ENCODE data around the gene POTEJ. TPM values are rescaled to one million over a fixed set of nuclear protein-coding genes. Genes with fewer than 3 reads are reported as not detected.
"Not testable (repeated sequence)": the region's sequence is repeated elsewhere in the genome, so short reads cannot be mapped to it uniquely, and the experiment has no call there.

The POTEJ gene
- total RNA-seq, 1 donor from 2014 or later: 0.10 TPM

DNA sequence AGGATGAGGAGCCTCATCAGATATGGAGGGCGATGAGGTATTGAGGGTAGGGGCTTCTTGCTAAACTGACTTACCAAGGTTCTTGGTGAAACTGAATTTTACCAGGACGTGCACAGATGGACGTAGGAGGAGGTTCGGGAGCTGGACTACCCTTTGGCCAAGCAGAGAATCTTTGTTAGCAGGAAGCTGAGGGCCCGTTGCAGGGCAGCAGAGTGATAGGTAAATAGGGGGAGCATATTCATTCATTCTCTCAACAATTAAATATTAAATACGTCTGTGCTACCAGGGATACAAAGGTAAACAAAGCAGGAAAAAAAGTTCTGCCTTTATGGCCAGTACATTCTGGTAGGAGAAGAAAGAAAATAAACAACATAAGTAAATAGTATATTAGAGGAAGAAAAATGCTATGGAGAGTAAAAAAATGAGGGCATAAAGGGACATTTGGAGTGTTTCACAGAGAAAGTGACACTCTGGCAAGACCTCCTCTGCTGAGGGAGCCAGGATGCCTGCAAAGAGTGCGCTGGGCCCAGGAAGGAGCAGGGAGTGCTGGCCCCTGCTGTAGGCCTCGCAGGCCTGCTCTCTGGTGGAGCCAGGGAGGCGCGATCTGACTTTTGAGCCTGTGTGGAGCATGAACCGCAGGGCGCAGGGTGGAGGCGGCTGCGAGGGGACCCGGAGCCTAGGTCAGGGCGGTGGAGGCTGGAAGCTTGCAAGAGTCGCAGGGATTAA lies 2.8 kb upstream of the POTEJ start:
- DNase-seq: not testable (repeated sequence)

DNA sequence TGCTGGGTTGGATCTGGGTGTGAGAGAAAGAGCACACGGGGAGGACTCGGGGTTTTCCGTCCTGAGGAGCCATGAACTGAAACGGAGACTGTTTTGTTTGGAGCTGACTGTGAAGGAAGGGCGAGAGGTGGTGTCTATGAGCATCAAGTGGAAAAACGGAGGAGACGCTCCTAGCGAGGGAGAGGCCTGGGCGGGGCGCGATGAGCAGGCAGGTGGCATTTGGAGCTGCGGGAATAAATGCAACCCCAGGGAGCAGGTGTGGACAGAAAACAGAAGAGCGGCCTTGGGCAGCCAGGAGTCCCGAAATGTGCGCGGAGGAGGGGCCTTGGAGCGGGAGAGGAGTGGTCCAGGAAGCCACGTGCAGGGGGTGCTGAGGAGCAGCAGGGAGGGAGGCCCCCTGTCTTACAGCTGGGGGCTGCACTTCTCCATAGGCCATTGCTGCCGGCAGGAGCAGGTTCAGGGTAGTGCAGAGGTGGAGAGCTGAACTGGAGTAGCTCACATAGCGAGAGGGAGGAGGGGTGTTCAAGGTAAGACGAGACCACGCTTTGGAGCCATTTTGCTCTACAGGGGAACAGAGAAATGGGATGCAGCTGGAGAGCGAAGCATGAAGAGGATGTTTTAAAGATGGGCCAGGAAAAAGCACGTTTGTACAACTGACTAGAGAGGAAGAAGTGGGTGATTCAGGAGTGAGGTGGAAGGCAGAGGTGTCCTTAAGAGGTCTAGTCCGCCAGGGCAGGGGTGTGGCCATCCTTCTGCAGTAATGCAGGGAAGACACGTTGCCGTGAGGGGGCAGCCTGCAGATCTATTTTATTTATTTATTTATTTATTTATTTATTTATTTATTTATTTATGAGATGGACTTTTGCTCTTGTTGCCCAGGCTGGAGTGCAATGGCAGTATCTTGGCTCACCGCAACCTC lies 2.0 kb upstream of the POTEJ start:
- not testable (repeated sequence) for DNase-seq

DNA sequence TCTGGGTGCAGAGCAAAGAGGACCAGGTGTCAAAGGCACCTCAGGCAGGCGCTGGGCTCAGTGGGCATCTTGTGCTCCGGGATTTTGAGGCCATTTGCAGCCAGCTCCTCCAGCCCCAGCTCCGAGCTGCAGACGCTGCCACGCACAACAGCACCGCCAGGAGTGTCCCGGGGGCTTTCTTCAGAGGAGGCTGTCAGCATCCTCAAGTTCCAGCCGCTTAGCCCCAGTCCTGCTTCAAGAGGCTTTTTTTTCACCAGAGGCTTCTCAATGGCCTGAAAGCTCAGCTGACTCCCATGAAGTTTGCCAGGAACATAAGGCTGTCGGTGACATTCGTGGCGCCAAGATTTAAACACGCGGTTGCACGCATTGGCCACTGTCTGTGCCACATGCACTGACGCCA lies 754 bp upstream of the POTEJ start:
- not testable (repeated sequence) for DNase-seq

DNA sequence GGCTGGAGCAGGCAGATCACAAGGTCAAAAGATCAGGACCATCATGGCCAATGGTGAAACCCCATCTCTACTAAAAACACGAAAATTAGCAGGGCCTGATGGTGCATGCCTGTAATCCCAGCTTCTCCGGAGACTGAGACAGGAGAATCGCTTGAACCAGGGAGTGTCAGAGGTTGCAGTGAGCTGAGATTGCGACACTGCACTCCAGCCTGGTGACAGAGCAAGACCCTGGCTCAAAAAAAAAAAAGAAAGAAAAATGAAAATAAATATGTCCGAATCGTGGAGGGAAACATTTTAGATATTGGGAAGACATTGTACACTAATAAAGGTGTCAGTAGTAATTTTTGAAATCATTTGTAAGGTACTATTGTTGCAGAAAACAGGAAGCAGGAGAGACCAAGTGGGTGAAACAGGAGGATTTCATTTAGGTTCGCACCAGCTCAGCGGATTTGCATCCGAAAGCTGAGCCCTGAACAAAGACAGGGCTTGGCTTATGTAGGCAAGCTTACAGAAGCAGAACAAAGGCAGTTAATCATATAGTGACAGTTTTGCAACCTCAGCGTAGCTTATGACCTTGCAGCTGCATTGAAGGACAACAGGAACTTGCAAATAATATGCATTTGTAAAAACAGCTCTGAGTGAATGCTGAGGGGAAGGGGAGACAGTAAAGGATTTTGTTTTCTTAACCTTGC lies 17.7 kb downstream of the POTEJ start:
- DNase-seq: not testable (repeated sequence)

DNA sequence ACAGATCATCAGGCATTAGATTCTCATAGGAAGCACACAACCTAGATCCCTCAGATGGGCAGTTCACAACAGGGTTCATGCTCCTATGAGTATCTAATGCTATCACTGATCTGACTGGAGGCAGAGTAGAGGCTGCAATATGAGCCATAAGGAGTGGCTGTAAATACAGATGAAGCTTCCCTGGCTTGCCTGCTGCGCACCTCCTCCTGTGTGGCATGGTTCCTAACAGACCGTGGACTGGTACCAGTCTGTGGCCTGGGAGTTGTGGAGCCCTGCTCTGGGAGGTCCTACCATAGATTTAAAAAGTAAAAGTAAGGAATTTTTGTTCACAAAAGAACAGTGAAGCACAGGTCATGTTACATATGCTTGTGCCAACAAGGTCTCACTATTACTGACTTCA lies 27.7 kb downstream of the POTEJ start:
- not testable (repeated sequence) for DNase-seq

DNA sequence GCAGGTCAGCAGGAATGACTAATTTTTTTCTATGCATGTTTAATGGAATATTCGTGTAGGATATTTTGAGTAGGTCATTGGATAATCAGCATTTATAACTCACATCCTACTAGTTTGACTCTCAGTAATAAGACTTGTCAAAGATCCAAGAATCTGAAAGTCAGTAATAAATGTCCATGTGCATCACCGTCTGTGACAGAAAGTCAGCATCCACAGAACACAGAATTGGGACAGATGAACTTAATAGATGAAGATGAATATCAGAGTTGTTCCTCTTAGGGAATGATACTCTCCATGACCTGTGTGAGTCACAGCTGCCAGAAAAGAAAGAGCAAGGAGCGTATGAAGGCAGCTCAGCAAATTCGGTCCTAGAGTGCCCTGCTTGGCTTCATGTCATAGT lies 30.4 kb downstream of the POTEJ start:
- DNase-seq: not testable (repeated sequence)

DNA sequence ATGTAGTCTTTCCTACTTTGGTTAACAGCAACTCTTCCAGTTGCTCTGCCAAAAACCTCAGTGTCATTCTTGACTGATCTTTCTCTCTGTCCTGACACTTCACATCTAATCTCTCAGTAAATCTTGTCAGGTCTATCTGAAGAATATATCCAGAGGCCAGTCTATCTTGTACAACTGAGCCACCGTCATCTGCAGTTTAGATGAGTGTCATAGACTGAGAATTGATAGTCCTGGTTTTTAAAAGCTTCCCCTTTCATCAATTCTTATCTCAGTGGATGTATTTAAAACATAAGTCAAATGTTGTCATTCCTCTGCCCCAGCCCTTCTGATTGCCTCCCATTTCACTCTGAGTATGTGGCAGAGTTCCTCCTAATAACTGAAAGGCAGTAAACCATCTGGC lies 38.0 kb downstream of the POTEJ start:
- DNase-seq: not testable (repeated sequence)

DNA sequence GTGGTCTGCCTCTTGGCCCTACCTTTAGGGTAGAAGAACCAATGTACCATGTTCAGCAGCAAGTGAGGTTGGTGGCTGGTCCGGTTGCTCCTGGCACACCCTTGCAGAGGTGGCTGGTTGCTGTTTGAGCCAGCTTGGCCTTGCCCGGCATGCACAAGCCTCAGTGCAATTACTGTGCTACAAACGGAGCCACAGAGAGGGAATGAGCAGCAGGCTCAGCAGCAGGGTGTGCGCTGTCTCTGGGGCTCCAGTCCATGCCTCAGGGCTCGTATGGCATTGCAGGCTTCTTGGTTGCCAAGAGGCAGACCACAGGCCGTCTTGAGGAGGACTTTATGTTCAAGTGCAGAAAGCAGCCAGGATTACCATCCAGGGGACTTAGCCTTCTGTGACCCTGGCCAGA lies 53.3 kb downstream of the POTEJ start:
- DNase-seq: not testable (repeated sequence)

DNA sequence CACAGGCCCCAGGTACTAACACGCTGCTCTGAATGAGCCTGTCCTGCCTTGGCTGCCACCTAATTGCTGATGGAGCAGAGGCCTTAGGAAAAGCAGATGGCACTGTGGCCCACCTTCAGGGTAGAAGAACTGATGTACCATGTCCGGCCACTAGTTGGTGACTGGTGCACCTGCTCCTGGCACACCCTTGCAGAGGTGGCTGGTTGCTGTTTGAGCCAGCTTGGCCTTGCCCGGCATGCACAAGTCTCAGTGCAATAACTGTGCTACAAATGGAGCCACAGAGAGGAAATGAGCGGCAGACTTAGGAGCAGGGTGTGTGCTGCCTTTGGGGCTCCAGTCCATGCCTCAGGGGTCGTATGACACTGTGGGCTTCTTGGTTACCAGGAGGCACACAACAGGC lies 54.4 kb downstream of the POTEJ start:
- DNase-seq: not testable (repeated sequence)

DNA sequence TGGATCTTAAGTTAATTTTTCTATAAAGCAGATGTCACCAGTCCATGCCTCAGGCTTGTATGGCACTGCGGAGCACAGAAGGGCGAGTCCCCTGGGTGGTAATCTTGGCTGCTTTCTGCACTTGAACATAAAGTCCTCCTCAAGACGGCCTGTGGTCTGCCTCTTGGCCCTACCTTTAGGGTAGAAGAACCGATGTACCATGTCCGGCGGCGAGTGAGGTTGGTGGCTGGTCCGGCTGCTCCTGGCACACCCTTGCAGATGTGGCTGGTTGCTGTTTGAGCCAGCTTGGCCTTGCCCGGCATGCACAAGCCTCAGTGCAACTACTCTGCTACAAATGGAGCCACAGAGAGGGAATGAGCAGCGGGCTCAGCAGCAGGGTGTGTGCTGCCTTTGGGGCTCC lies 56.3 kb downstream of the POTEJ start:
- not testable (repeated sequence) for DNase-seq

DNA sequence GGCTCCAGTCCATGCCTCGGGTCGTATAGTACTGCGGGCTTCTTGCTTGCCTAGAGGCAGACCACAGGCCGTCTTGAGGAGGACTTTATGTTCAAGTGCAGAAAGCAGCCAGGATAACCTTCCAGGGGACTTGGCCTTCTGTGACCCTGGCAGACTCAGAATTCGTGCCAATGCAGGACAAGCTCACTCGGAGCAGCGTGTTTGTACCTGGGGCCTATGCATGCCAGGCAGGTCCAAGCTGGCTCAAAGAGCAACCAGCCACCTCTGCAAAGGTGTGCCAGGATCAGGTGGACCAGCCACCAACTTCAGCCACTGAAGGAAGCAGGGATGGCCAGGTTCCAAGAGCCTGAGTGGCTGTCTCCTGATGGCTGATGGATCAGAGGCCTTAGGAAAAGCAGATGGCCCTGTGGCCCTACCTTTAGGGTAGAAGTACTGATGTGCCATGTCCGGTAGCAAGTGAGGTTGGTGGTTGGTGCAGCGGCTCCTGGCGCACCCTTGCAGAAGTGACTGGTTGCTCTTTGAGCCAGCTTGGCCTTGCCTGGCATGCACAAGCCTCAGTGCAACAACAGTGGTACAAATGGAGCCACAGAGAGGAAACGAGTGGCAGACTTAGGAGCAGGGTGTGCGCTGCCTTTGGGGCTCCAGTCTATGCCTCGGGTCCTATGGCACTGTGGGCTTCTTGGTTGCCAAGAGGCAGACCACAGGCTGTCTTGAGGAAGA lies 58.9 kb downstream of the POTEJ start:
- DNase-seq: not testable (repeated sequence)

DNA sequence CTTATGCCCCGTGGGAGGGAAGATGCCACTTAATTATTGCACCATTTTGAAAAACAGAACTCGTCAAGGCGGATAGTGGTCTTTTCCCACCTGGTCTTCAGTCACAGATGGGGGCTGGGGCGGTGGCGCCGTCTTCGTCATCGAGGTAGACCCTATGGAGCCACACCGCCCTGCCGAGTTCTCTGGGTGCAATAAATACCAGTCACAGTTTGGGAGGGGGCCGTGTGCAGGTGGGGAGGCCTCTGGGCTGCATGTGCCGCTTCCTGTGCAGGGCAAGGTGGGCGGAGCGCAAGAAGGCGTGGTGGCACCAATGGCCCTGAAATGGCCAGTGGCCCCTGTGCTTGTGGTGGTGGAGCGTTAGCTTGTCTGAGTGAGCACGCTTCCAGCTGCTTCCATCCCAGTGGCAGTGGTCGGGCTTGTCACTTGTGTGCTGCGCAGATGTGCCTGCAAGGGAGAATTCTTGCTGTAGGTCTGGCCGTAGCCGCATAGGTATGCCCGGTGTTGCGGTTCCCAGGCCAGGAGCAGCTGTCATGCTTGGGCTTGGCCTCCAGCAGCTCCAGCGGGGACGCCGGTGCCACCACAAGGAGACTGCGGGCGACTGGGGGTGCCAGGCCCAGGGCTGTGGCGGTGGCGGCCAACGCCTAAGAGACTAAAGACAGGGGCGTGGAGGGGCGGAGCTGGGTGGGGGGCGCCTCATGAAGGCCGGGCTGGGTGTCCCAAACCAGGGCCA lies 81.0 kb downstream of the POTEJ start:
- DNase-seq: not testable (repeated sequence)

DNA sequence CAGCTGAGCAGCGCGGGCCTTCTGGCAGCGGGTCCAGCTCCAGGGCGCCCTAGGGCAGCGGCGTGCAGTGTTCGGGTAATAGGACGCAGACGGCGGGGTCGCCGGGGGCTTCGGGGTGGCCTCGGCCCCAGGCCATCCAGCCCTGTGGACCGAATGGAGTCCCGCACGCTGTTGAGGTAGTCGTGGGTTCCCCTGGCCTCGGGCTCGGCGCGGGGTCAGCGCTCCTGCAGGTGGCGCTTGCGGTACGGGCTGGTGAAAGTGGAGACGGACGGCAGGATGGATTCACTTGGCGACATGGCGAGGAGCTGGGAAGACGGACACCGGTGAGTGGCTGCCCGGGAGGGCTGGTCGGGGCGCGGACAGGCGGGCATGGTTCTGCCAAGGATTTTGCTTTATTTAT lies 82.2 kb downstream of the POTEJ start:
- not testable (repeated sequence) for DNase-seq

DNA sequence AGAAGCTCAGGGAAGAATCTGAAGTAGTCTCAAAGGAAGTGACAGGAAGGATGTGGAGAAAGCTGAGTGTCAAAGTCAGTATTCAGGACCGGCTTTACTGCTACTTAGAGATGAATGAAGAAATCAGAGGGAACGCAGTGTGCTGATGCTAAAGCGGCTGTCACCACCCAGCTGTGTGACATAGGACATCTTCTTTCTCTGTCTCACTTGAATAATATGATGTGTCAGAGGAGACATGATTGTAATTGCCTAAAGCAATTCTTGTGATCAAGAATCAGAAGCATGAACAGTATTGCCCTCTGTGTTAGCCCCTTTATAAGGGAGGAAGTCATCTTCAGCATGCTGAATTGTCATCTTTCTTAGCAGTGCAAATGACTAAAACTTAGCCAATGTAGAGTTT lies 92.0 kb downstream of the POTEJ start:
- DNase-seq: not testable (repeated sequence)

Small RNA genes within 50 kb of the gene (small RNA-seq; reads per million reads assigned to genes)
- gene RF00017 (ENCODE audit: low replicate concordance) (not detected), gene RNU6-848P (ENCODE audit: low replicate concordance) (not detected)

Other genes with a start within 250 kb of the POTEJ start
- 0.10 TPM for gene POTEI, start 102.1 kb upstream of the POTEJ start, total RNA-seq
- not detected for gene CFC1B, start 90.2 kb upstream of the POTEJ start, total RNA-seq
- gene CFC1, start 11.9 kb upstream of the POTEJ start, total RNA-seq: not detected
- not detected for gene GPR148, start 117.6 kb downstream of the POTEJ start, total RNA-seq
- under 0.01 TPM for gene AMER3, start 144.1 kb downstream of the POTEJ start, total RNA-seq
- 19.9 TPM for gene ARHGEF4, start 225.5 kb downstream of the POTEJ start, total RNA-seq